Hepatocyte (in vitro differentiated cells): ENCODE data around the gene PEAK1. TPM values are rescaled to one million over a fixed set of nuclear protein-coding genes. Genes with fewer than 3 reads are reported as not detected.

Source experiments
- DNase-seq: peaks from one replicate; pipeline ENCODE4 v3.0.0-alpha.2; 2016; ENCODE audit warnings: low spot score
- H2AFZ ChIP-seq: fragments of 200-600 bp; sonication (generic); 2 replicates; pipeline ENCODE4 v1.6.0; 2016; ENCODE audit warnings: antibody characterized with exemption, mild to moderate bottlenecking
- H3K27ac ChIP-seq: fragments of 200-600 bp; sonication (generic); 2 replicates; pipeline ENCODE4 v1.5.1; 2016; ENCODE audit warnings: mild to moderate bottlenecking
- H3K27me3 ChIP-seq: fragments of 200-600 bp; sonication (generic); 2 replicates; pipeline ENCODE4 v1.6.1; 2016
- H3K36me3 ChIP-seq: fragments of 200-600 bp; sonication (generic); replicated peaks from 2 replicates; pipeline ENCODE4 v1.5.1; 2016; ENCODE audit warnings: low read depth; ENCODE audit not compliant: insufficient read depth
- H3K4me1 ChIP-seq: fragments of 200-600 bp; sonication (generic); 2 replicates; pipeline ENCODE4 v1.5.1; 2016; ENCODE audit warnings: mild to moderate bottlenecking, moderate library complexity; ENCODE audit not compliant: insufficient read depth
- H3K4me2 ChIP-seq: fragments of 200-600 bp; sonication (generic); 2 replicates; pipeline ENCODE4 v1.6.0; 2016
- H3K4me3 ChIP-seq: fragments of 200-600 bp; sonication (generic); 2 replicates; pipeline ENCODE4 v1.5.1; 2016; ENCODE audit warnings: mild to moderate bottlenecking
- H3K79me2 ChIP-seq: fragments of 200-600 bp; sonication (generic); 2 replicates; pipeline ENCODE4 v1.6.0; 2017; ENCODE audit warnings: mild to moderate bottlenecking
- H3K9me2 ChIP-seq: fragments of 200-600 bp; sonication (generic); replicated peaks from 2 replicates; pipeline ENCODE4 v1.6.0; 2017; ENCODE audit warnings: mild to moderate bottlenecking; ENCODE audit not compliant: insufficient read depth
- H3K9me3 ChIP-seq: fragments of 200-600 bp; sonication (generic); 2 replicates; pipeline ENCODE4 v1.5.1; 2016; ENCODE audit warnings: low read depth, mild to moderate bottlenecking
- H4K20me1 ChIP-seq: fragments of 200-600 bp; sonication (generic); 2 replicates; pipeline ENCODE4 v1.6.0; 2016; ENCODE audit warnings: mild to moderate bottlenecking; ENCODE audit not compliant: insufficient read depth, poor library complexity, severe bottlenecking
- EZH2 ChIP-seq: fragments of 200-600 bp; sonication (generic); IDR thresholded peaks from 2 replicates; pipeline ENCODE4 v1.6.1; 2016; ENCODE audit warnings: antibody characterized with exemption, mild to moderate bottlenecking, borderline replicate concordance
- EZH2phosphoT487 ChIP-seq: fragments of 200-600 bp; sonication (generic); IDR thresholded peaks from one replicate; pipeline ENCODE4 v1.6.1; 2018; ENCODE audit warnings: antibody characterized with exemption, mild to moderate bottlenecking, low read depth, moderate library complexity; ENCODE audit not compliant: unreplicated experiment, severe bottlenecking
- WGBS: methylation state at CpG from one replicate; pipeline ENCODE4 v1.1.6; 2016; ENCODE audit warnings: low lambda C conversion rate; ENCODE audit errors: missing lambda C conversion rate; 5-methylcytosine and 5-hydroxymethylcytosine counted together
- polyA plus RNA-seq: library from polyadenylated mRNA; unstranded; fragments of >200 nt; fragmentation: Nextera tagmentation; extraction: Ambion mirVana; gene quantifications from 2 replicates; pipeline ENCODE4 v1.2.1, GENCODE V29; 2016
- total RNA-seq: library from RNA; depleted of rRNA; stranded (reverse); fragments of >200 nt; gene quantifications from 2 replicates; pipeline ENCODE4 v1.2.3, GENCODE V29; 2014
- TF ChIP-seq, protein P1 (sequence below): fragments of 200-600 bp; sonication (generic); IDR thresholded peaks from 2 replicates; pipeline ENCODE4 v1.5.1; 2016; ENCODE audit warnings: antibody characterized with exemption, mild to moderate bottlenecking; ENCODE audit not compliant: poor library complexity

The PEAK1 gene
- total and polyA plus RNA-seq, 2 experiments from 2014 or later, result 8.1 to 27.1 TPM

DNA sequence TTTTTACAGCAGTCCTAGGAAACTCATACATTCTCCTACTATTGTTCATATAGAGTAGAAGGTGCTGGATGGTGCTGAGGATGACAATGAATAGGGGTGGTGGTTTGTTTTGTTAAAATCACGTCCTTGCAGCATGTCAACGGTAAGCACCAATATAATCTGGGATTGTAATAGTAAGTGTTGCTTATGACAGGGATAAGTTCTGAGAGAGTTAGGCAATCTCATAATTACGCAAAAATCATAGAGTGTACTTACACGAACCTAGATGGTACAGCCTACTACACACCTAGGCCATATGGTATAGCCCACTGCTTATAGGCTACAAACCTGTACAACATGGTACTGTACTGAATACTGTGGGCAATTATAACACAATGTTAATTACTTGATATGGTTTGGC is 284.7 kb downstream of the PEAK1 start:
- no peaks in the 10 kb centered on the region for H3K9me2 ChIP-seq
- H3K4me2 ChIP-seq, result no peak overlapping the region
- H3K9me3 ChIP-seq, result peaks cover 3% of the 10 kb centered on the region
- H3K27me3 ChIP-seq, result no peaks in the 10 kb centered on the region
- 99% methylated on average over 4 of the region's 4 CpGs for WGBS
- H3K36me3 ChIP-seq, result no peaks in the 10 kb centered on the region
- no peak for TF ChIP-seq EZH2phosphoT487
- no peak for TF ChIP-seq EZH2
- no peak for DNase-seq
- no peak overlapping the region for H2AFZ ChIP-seq
- no peaks in the 10 kb centered on the region for H3K79me2 ChIP-seq
- no peaks in the 10 kb centered on the region for H3K4me1 ChIP-seq
- no peak overlapping the region for H3K27ac ChIP-seq
- H3K4me3 ChIP-seq, result no peak overlapping the region
- H4K20me1 ChIP-seq, result no peaks in the 10 kb centered on the region

DNA sequence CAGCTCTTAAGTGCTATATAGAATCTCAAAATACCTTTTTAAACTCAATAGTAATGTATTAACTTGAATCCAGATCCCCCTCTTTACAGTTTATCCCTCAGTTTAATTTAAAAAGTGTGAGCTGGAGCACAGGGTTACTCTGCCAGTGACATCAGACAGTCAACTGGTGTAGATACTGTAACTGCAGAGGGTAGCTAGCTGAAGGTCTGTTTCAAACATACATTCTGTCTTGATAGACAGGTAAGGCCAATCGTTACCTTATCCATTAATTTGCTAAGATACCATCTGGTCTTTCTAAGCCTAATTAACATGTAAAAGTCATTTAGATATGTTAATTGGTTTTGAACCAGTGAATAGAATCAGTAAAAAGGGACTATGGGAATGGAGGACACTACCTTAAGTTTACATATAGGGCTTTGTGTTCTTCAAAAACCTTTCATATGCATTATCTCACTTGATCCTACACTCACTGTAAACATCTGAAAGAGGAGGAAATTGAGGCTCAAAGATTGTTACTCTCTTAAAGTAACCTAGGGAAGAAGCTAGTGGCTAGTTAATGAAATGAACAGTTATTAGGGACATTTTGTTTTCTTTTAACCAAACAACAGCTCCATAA is 289.5 kb downstream of the PEAK1 start:
- H3K4me1 ChIP-seq, result peaks cover 7% of the 10 kb centered on the region
- H3K36me3 ChIP-seq, result no peaks in the 10 kb centered on the region
- H3K79me2 ChIP-seq, result no peaks in the 10 kb centered on the region
- no peak overlapping the region for H3K4me3 ChIP-seq
- no peaks in the 10 kb centered on the region for H3K27me3 ChIP-seq
- 68% methylated on average over 1 of the region's 1 CpG for WGBS
- H2AFZ ChIP-seq, result no peak overlapping the region
- no peaks in the 10 kb centered on the region for H4K20me1 ChIP-seq
- H3K9me2 ChIP-seq, result no peaks in the 10 kb centered on the region
- DNase-seq, result no peak
- H3K4me2 ChIP-seq, result no peak overlapping the region
- no peaks in the 10 kb centered on the region for H3K9me3 ChIP-seq
- no peak for TF ChIP-seq EZH2
- no peak overlapping the region for H3K27ac ChIP-seq

DNA sequence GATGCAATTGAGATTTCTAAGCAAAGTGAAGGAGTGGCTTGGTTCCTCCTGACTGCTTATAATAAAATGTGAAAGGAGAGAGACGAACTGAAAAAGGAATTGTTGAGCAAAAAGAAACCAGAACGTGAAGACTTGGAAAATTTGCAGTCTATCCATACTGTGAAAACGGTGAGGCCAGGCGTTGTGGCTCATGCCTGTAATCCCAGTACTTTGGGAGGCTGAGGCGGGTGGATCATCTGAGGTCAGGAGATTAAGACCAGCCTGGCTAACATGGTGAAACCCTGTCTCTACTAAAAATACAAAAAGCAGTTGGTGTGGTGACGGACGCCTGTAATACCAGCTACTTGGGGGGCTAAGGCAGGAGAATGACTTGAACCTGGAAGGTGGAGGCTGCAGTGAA is 292.3 kb downstream of the PEAK1 start:
- H3K27ac ChIP-seq, result no peak overlapping the region
- no peaks in the 10 kb centered on the region for H3K36me3 ChIP-seq
- no peaks in the 10 kb centered on the region for H3K27me3 ChIP-seq
- H3K4me3 ChIP-seq, result no peak overlapping the region
- H3K4me1 ChIP-seq, result peaks cover 7% of the 10 kb centered on the region
- WGBS, result 89% methylated on average over 7 of the region's 7 CpGs
- H3K9me2 ChIP-seq, result no peaks in the 10 kb centered on the region
- H3K4me2 ChIP-seq, result no peak overlapping the region
- no peak for DNase-seq
- H3K79me2 ChIP-seq, result no peaks in the 10 kb centered on the region
- H4K20me1 ChIP-seq, result no peaks in the 10 kb centered on the region
- H3K9me3 ChIP-seq, result no peaks in the 10 kb centered on the region
- TF ChIP-seq, protein P1, sequence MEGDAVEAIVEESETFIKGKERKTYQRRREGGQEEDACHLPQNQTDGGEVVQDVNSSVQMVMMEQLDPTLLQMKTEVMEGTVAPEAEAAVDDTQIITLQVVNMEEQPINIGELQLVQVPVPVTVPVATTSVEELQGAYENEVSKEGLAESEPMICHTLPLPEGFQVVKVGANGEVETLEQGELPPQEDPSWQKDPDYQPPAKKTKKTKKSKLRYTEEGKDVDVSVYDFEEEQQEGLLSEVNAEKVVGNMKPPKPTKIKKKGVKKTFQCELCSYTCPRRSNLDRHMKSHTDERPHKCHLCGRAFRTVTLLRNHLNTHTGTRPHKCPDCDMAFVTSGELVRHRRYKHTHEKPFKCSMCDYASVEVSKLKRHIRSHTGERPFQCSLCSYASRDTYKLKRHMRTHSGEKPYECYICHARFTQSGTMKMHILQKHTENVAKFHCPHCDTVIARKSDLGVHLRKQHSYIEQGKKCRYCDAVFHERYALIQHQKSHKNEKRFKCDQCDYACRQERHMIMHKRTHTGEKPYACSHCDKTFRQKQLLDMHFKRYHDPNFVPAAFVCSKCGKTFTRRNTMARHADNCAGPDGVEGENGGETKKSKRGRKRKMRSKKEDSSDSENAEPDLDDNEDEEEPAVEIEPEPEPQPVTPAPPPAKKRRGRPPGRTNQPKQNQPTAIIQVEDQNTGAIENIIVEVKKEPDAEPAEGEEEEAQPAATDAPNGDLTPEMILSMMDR, result no peak
- no peak for TF ChIP-seq EZH2phosphoT487
- no peak for TF ChIP-seq EZH2
- no peak overlapping the region for H2AFZ ChIP-seq

DNA sequence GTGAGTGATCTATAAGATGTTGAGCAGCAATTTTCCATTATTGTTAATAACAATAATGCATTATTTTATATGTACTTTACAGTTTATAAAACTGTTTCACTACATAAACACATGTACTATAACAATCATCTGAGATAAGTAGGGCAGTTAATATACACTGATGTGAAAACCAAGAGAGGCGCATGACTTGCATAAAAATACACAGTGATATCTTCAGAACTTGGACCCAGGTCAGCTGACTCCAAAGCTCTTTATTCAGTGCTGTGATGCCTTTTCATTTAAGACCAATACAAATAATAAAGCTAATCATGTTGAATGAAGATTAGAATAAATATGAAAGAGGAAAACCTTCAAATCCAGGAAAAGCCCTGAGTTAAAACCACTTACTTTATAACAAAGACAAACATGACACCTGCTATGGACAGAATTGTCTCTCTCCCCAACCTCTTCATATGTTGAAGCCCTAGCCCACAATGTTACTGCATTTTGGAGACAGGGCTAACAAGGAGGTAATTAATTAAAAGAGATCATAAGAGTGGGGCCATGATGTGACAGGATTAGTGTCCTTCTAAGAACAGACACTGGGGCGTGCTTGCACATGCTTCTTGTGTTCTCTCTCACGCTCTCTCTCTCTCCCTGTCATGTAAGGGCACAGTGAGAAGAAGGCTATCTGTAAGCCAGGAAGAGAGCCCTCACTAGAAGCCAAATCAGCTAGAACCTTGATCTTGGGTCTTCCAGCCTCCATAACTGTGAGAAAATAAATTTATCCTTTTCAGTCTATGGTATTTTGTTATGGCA is 293.2 kb downstream of the PEAK1 start:
- H3K4me3 ChIP-seq, result no peak overlapping the region
- no peaks in the 10 kb centered on the region for H4K20me1 ChIP-seq
- H3K36me3 ChIP-seq, result no peaks in the 10 kb centered on the region
- peaks cover 7% of the 10 kb centered on the region for H3K4me1 ChIP-seq
- no peaks in the 10 kb centered on the region for H3K9me3 ChIP-seq
- TF ChIP-seq EZH2 (no peak), EZH2phosphoT487 (no peak)
- TF ChIP-seq, protein P1, result no peak
- H3K4me2 ChIP-seq, result no peak overlapping the region
- H2AFZ ChIP-seq, result no peak overlapping the region
- H3K27me3 ChIP-seq, result no peaks in the 10 kb centered on the region
- no peak overlapping the region for H3K27ac ChIP-seq
- DNase-seq, result no peak
- 91% methylated on average over 3 of the region's 3 CpGs for WGBS
- H3K9me2 ChIP-seq, result no peaks in the 10 kb centered on the region
- no peaks in the 10 kb centered on the region for H3K79me2 ChIP-seq
